Measurements from ENCODE around the gene DYNC1I2. TPM values are rescaled to one million over a fixed set of nuclear protein-coding genes. Genes with fewer than 3 reads are reported as not detected.

The DYNC1I2 gene
- total RNA-seq, 4 donors from 2014 or later: 40.0 to 93.7 (median 59.3) TPM

GRCh38 chr2:171692331-171692730, 5.1 kb downstream of the DYNC1I2 start:
- TF ChIP-seq POLR2A (IDR thresholded peaks at IDR 0.05): no peak
- no peak for TF ChIP-seq CTCF (IDR thresholded peaks at IDR 0.05 in 4 of 5, conservative IDR thresholded peaks at IDR 0.05 in 1 of 5)
- in situ Hi-C loops (cut with MboI; ENCODE audit: low sequenced_read_pairs in 4 of 4) (loop anchor here in 2 of 4 donors (25.0 kb wide), 2 partner anchors 255 to 755 kb away; partner anchors contain the start of genes GORASP2 (in 2 of the 2), DCAF17 (in 1 of the 2) and METTL8 (in 1 of the 2)), intact Hi-C loops (cut with DNase I; ENCODE audit: low total_unique reads) (no loop called here)
- Histone ChIP-seq H3K9me3 (no peaks in the 10 kb centered on the region), H3K27ac (no peak overlapping the region), H3K27me3 (no peaks in the 10 kb centered on the region), H3K4me3 (no peak overlapping the region), H3K4me1 (peaks cover 13 to 16% of the 10 kb centered on the region in 2 donors), H3K36me3 (peaks cover 0 to 28% of the 10 kb centered on the region in 2 donors)
- no peak for DNase-seq
- no peak for ATAC-seq

GRCh38 chr2:171702781-171703556, 15.7 kb downstream of the DYNC1I2 start:
- no peaks in the 10 kb centered on the region for H3K36me3 ChIP-seq
- H3K9me3 ChIP-seq: no peaks in the 10 kb centered on the region
- H3K27me3 ChIP-seq: no peaks in the 10 kb centered on the region
- in situ Hi-C loops (cut with MboI; ENCODE audit: low sequenced_read_pairs in 4 of 4): loop anchor here (10.0 to 25.0 kb wide), 3 partner anchors 402 to 412 kb away; partner anchors contain the start of gene DLX2 (in 3 of the 4)
- TF ChIP-seq CTCF (IDR thresholded peaks at IDR 0.05 in 4 of 5, conservative IDR thresholded peaks at IDR 0.05 in 1 of 5): no peak
- no peak for TF ChIP-seq POLR2A (IDR thresholded peaks at IDR 0.05)
- H3K27ac ChIP-seq: no peak overlapping the region
- DNase-seq (no peak), ATAC-seq (no peak)
- intact Hi-C loops (cut with DNase I; ENCODE audit: low total_unique reads): loop anchor here (5.0 kb wide), 1 partner anchor 399 kb away; the partner anchor contains the start of gene DLX2
- H3K4me3 ChIP-seq: no peak overlapping the region
- peaks cover 16 to 18% of the 10 kb centered on the region in 2 donors for H3K4me1 ChIP-seq

GRCh38 chr2:171703574-171704347, 16.5 kb downstream of the DYNC1I2 start:
- peak in 4 of 5 experiments; percentile 10 to 49 (median 28) for TF ChIP-seq CTCF (IDR thresholded peaks at IDR 0.05 in 4 of 5, conservative IDR thresholded peaks at IDR 0.05 in 1 of 5)
- no peak for TF ChIP-seq POLR2A (IDR thresholded peaks at IDR 0.05)
- H3K9me3 ChIP-seq: no peaks in the 10 kb centered on the region
- peak in 1 of 2 donors; percentile 65 for ATAC-seq
- peaks cover 16 to 18% of the 10 kb centered on the region in 2 donors for H3K4me1 ChIP-seq
- H3K36me3 ChIP-seq: no peaks in the 10 kb centered on the region
- no peak overlapping the region for H3K27ac ChIP-seq
- in situ Hi-C loops (cut with MboI; ENCODE audit: low sequenced_read_pairs in 4 of 4) (loop anchor here (10.0 to 25.0 kb wide), 3 partner anchors 401 to 411 kb away; partner anchors contain the start of gene DLX2 (in 3 of the 4)), intact Hi-C loops (cut with DNase I; ENCODE audit: low total_unique reads) (loop anchor here (5.0 kb wide), 1 partner anchor 399 kb away; the partner anchor contains the start of gene DLX2)
- H3K4me3 ChIP-seq: no peak overlapping the region
- no peaks in the 10 kb centered on the region for H3K27me3 ChIP-seq
- no peak for DNase-seq

GRCh38 chr2:171706152-171706803, 19.0 kb downstream of the DYNC1I2 start:
- Histone ChIP-seq H3K27ac (no peak overlapping the region), H3K4me3 (no peak overlapping the region), H3K27me3 (no peaks in the 10 kb centered on the region), H3K4me1 (peaks cover 16 to 18% of the 10 kb centered on the region in 2 donors), H3K9me3 (no peaks in the 10 kb centered on the region), H3K36me3 (peaks cover 0 to 9% of the 10 kb centered on the region in 2 donors)
- TF ChIP-seq POLR2A (IDR thresholded peaks at IDR 0.05): no peak
- TF ChIP-seq CTCF (IDR thresholded peaks at IDR 0.05 in 4 of 5, conservative IDR thresholded peaks at IDR 0.05 in 1 of 5): no peak
- in situ Hi-C loops (cut with MboI; ENCODE audit: low sequenced_read_pairs in 4 of 4): loop anchor here (10.0 to 25.0 kb wide), 3 partner anchors 399 to 409 kb away; partner anchors contain the start of gene DLX2 (in 3 of the 4)
- DNase-seq: no peak
- ATAC-seq: no peak
- intact Hi-C loops (cut with DNase I; ENCODE audit: low total_unique reads): no loop called here
